IPS-11a (cell line): ENCODE results near the gene GLB1L3.

ENCODE experiments used
- H3K4me3 ChIP-seq: one replicate; pipeline ENCODE4 v1.5.1; 2013; ENCODE audit warnings: low read depth, low read length, control low read depth

Gene GLB1L3

GRCh38 chr11:134358856-134359490 is 82.8 kb downstream of the GLB1L3 start:
- H3K4me3 ChIP-seq, result no peak overlapping the region

GRCh38 chr11:134359646-134360045 is 83.5 kb downstream of the GLB1L3 start:
- no peak overlapping the region for H3K4me3 ChIP-seq

- H3K4me3 ChIP-seq, result no peak overlapping the region
Measured at GRCh38 chr11:134360050-134360835, 84.1 kb downstream of the GLB1L3 start.

GRCh38 chr11:134361661-134362060 is 85.5 kb downstream of the GLB1L3 start:
- no peak overlapping the region for H3K4me3 ChIP-seq

GRCh38 chr11:134362192-134362901 is 86.2 kb downstream of the GLB1L3 start:
- H3K4me3 ChIP-seq, result no peak overlapping the region

GRCh38 chr11:134363161-134363560 is 87.0 kb downstream of the GLB1L3 start:
- H3K4me3 ChIP-seq, result no peak overlapping the region

GRCh38 chr11:134363592-134363991 is 87.4 kb downstream of the GLB1L3 start:
- H3K4me3 ChIP-seq, result no peak overlapping the region

- no peak overlapping the region for H3K4me3 ChIP-seq
Measured at GRCh38 chr11:134364261-134364660, 88.1 kb downstream of the GLB1L3 start.

- no peak overlapping the region for H3K4me3 ChIP-seq
Measured at GRCh38 chr11:134365011-134365925, 89.1 kb downstream of the GLB1L3 start.

- H3K4me3 ChIP-seq, result no peak overlapping the region
Measured at GRCh38 chr11:134366254-134366653, 90.1 kb downstream of the GLB1L3 start.

- no peak overlapping the region for H3K4me3 ChIP-seq
Measured at GRCh38 chr11:134367781-134368180, 91.6 kb downstream of the GLB1L3 start.
